ENCODE results near the gene CER1.

The CER1 gene

GRCh38 chr9:14722391-14723035 lies at the start of gene CER1:
TSS of gene CER1 (minus strand) at chr9:14722733. CDS start at chr9:14722672, 61 bp downstream.
- peak; percentile 18 for DNase-seq

GRCh38 chr9:14770592-14770991 lies 48.1 kb upstream of the CER1 start:
- no peak for DNase-seq

- no peak for DNase-seq
These were observed 46.7 kb upstream of the CER1 start for GRCh38 chr9:14769230-14769571.

GRCh38 chr9:14768405-14769229 lies 46.1 kb upstream of the CER1 start:
- peak; percentile 36 for DNase-seq

- DNase-seq, result no peak
These were observed 43.8 kb upstream of the CER1 start for GRCh38 chr9:14766299-14766698.

- no peak for DNase-seq
These were observed 39.1 kb upstream of the CER1 start for GRCh38 chr9:14761584-14761983.

GRCh38 chr9:14760060-14760459 lies 37.5 kb upstream of the CER1 start:
- no peak for DNase-seq

GRCh38 chr9:14756291-14756690 lies 33.8 kb upstream of the CER1 start:
- no peak for DNase-seq

- no peak for DNase-seq
These were observed 30.3 kb upstream of the CER1 start for GRCh38 chr9:14752871-14753270.

- DNase-seq, result no peak
These were observed 29.7 kb upstream of the CER1 start for GRCh38 chr9:14752271-14752670.

- DNase-seq, result no peak
These were observed 28.3 kb upstream of the CER1 start for GRCh38 chr9:14750821-14751220.

GRCh38 chr9:14749741-14750211 lies 27.2 kb upstream of the CER1 start:
- DNase-seq, result no peak

GRCh38 chr9:14748373-14748772 lies 25.8 kb upstream of the CER1 start:
- DNase-seq, result no peak

- DNase-seq, result no peak
These were observed 24.6 kb upstream of the CER1 start for GRCh38 chr9:14747111-14747510.

GRCh38 chr9:14746626-14747025 lies 24.1 kb upstream of the CER1 start:
- DNase-seq, result no peak

GRCh38 chr9:14744768-14745167 lies 22.2 kb upstream of the CER1 start:
- DNase-seq, result no peak

GRCh38 chr9:14741369-14741768 lies 18.8 kb upstream of the CER1 start:
- DNase-seq, result no peak

- no peak for DNase-seq
These were observed 10.6 kb upstream of the CER1 start for GRCh38 chr9:14733133-14733532.

- no peak for DNase-seq
These were observed 8.9 kb upstream of the CER1 start for GRCh38 chr9:14731294-14731981.

GRCh38 chr9:14730461-14730898 lies 7.9 kb upstream of the CER1 start:
- no peak for DNase-seq

- DNase-seq, result no peak
These were observed 768 bp upstream of the CER1 start for GRCh38 chr9:14723301-14723700.

- no peak for DNase-seq
These were observed 3.2 kb downstream of the CER1 start for GRCh38 chr9:14719231-14719923.

GRCh38 chr9:14715102-14715501 lies 7.4 kb downstream of the CER1 start:
- no peak for DNase-seq

Measured in NCI-H510A treated with DMSO at 0.1 percent for 48 hours (cell line).